H1 (cell line): ENCODE measurements around the gene LBH. TPM values are rescaled to one million over a fixed set of nuclear protein-coding genes. Genes with fewer than 3 reads are reported as not detected.
A peak's percentile ranks its signal among the peaks of the same experiment; 100 is the strongest.

Experiments used
- ASH2L ChIP-seq: fragments of 200-600, 300-600 bp; sonication (generic); IDR thresholded peaks from one replicate; pipeline ENCODE4 v1.7.1; 2017; ENCODE audit warnings: low read length
- ATF3 ChIP-seq: IDR thresholded peaks from 2 replicates; pipeline ENCODE4 v1.6.1; 2011; ENCODE audit warnings: low read depth, mild to moderate bottlenecking, low read length; ENCODE audit not compliant: insufficient read depth
- BACH1 ChIP-seq: IDR thresholded peaks from 2 replicates; pipeline ENCODE4 v1.6.1; 2012; ENCODE audit warnings: low read length, improper control_type of control experiment
- BRCA1 ChIP-seq: IDR thresholded peaks from 2 replicates; pipeline ENCODE4 v1.6.1; 2012; ENCODE audit warnings: low read depth, low read length, improper control_type of control experiment
- CHD1 ChIP-seq: IDR thresholded peaks from 2 replicates; pipeline ENCODE4 v1.6.1; 2012; ENCODE audit warnings: low read depth, low read length, improper control_type of control experiment
- CREB1 ChIP-seq: IDR thresholded peaks from 2 replicates; pipeline ENCODE4 v1.6.1; 2012; ENCODE audit warnings: inconsistent platforms
- CTBP2 ChIP-seq: IDR thresholded peaks from 2 replicates; pipeline ENCODE4 v1.7.0; 2011; ENCODE audit warnings: borderline replicate concordance, mild to moderate bottlenecking, moderate library complexity, mixed read lengths, low read length; ENCODE audit not compliant: insufficient read depth, insufficient read length
- E2F6 ChIP-seq: IDR thresholded peaks from 2 replicates; pipeline ENCODE4 v1.6.1; 2012; ENCODE audit warnings: inconsistent platforms
- EGR1 ChIP-seq: IDR thresholded peaks from 2 replicates; pipeline ENCODE4 v1.6.1; 2011; ENCODE audit warnings: low read depth, low read length, borderline replicate concordance
- GTF2F1 ChIP-seq: IDR thresholded peaks from 2 replicates; pipeline ENCODE4 v1.6.1; 2012; ENCODE audit warnings: low read depth, low read length, improper control_type of control experiment, borderline replicate concordance
- HDAC2 ChIP-seq, 2 experiments: fragments of 300-600 bp in 1 of 2; sonication (generic) in 1 of 2; IDR thresholded peaks; 2 replicates each; pipeline ENCODE4 v1.6.1; 2011 to 2012; ENCODE audit warnings: low read depth in 2 of 2, low read length in 2 of 2, mild to moderate bottlenecking in 2 of 2, moderate library complexity in 2 of 2, borderline replicate concordance in 1 of 2, inconsistent platforms in 1 of 2
- MAFK ChIP-seq: IDR thresholded peaks from 2 replicates; pipeline ENCODE4 v1.6.1; 2012; ENCODE audit warnings: low read depth, mild to moderate bottlenecking, improper control_type of control experiment, low read length
- NANOG ChIP-seq: IDR thresholded peaks from 2 replicates; pipeline ENCODE4 v1.6.1; 2011; ENCODE audit warnings: low read length, low read depth, mild to moderate bottlenecking, inconsistent platforms; ENCODE audit not compliant: insufficient read depth, poor library complexity, severe bottlenecking
- NRF1 ChIP-seq: IDR thresholded peaks from 2 replicates; pipeline ENCODE4 v1.6.1; 2011; ENCODE audit warnings: mild to moderate bottlenecking, low read depth, low read length, improper control_type of control experiment
- PHF8 ChIP-seq: fragments of 200-600 bp; sonication (generic); conservative IDR thresholded peaks from 2 replicates; pipeline ENCODE4 v1.7.1; 2012; ENCODE audit warnings: low read depth, mild to moderate bottlenecking, inconsistent platforms, low read length, moderate library complexity
- POU5F1 ChIP-seq: IDR thresholded peaks from 2 replicates; pipeline ENCODE4 v1.6.1; 2011; ENCODE audit warnings: low read depth, mild to moderate bottlenecking, low read length, moderate library complexity
- RBBP5 ChIP-seq: IDR thresholded peaks from 2 replicates; pipeline ENCODE4 v1.7.1; 2012; ENCODE audit warnings: low read depth, mild to moderate bottlenecking, inconsistent platforms, low read length, moderate library complexity, borderline replicate concordance
- RFX5 ChIP-seq: IDR thresholded peaks from 2 replicates; pipeline ENCODE4 v1.6.1; 2011; ENCODE audit warnings: low read depth, low read length, improper control_type of control experiment, borderline replicate concordance
- RXRA ChIP-seq: IDR thresholded peaks from 2 replicates; pipeline ENCODE4 v1.6.1; 2011; ENCODE audit warnings: low read depth, mild to moderate bottlenecking, low read length, moderate library complexity; ENCODE audit not compliant: insufficient read depth
- SIX5 ChIP-seq: IDR thresholded peaks from 2 replicates; pipeline ENCODE4 v1.6.1; 2011; ENCODE audit warnings: mild to moderate bottlenecking, low read depth, low read length
- SP2 ChIP-seq: IDR thresholded peaks from 2 replicates; pipeline ENCODE4 v1.6.1; 2012; ENCODE audit warnings: mild to moderate bottlenecking, low read length, inconsistent platforms
- SP4 ChIP-seq: IDR thresholded peaks from 2 replicates; pipeline ENCODE4 v1.6.1; 2012; ENCODE audit warnings: low read length, inconsistent platforms
- SRF ChIP-seq: IDR thresholded peaks from 2 replicates; pipeline ENCODE4 v1.6.1; 2011; ENCODE audit warnings: mild to moderate bottlenecking, low read depth, low read length, moderate library complexity
- SUZ12 ChIP-seq: fragments of 200-600 bp; sonication (generic); IDR thresholded peaks from 2 replicates; pipeline ENCODE4 v1.6.1; 2012; ENCODE audit warnings: mild to moderate bottlenecking, inconsistent platforms, low read length, moderate library complexity, mixed read lengths
- TBP ChIP-seq: IDR thresholded peaks from 2 replicates; pipeline ENCODE4 v1.6.1; 2011; ENCODE audit warnings: low read depth, low read length, improper control_type of control experiment
- TCF12 ChIP-seq: IDR thresholded peaks from 2 replicates; pipeline ENCODE4 v1.6.1; 2011; ENCODE audit warnings: low read depth, mild to moderate bottlenecking, low read length
- TEAD4 ChIP-seq: IDR thresholded peaks from 2 replicates; pipeline ENCODE4 v1.6.1; 2012; ENCODE audit warnings: low read depth, low read length, inconsistent platforms, mixed read lengths
- polyA plus RNA-seq, 7 experiments: library from polyadenylated mRNA; depleted of rRNA in 3 of 7; stranded (reverse) in 5 of 7; unstranded in 2 of 7; fragments of >200 nt in 5 of 7; fragments of 200-250 nt in 2 of 7; gene quantifications; 1 replicate in 5 of 7; 2 replicates in 1 of 7; 4 replicates in 1 of 7; pipeline versions ENCODE4 v1.2.1 to v1.2.3, GENCODE V29; 2011 to 2013; ENCODE audit warnings: missing spikeins in 2 of 7, mixed read lengths in 2 of 7
- total RNA-seq: library from RNA; stranded (reverse); fragmentation: NEBNext Ultra II Directional; extraction: Animal tissue kit (Norgen Biotek cat#: 25700); gene quantifications from 2 replicates; pipeline ENCODE4 v1.2.1, GENCODE V29; 2021

Gene LBH
- total and polyA plus RNA-seq, 2 of the 8 experiments (the other 6 are each of a cell fraction or from before 2014, with no cell fraction given) = 25.7 to 34.5 TPM

DNA sequence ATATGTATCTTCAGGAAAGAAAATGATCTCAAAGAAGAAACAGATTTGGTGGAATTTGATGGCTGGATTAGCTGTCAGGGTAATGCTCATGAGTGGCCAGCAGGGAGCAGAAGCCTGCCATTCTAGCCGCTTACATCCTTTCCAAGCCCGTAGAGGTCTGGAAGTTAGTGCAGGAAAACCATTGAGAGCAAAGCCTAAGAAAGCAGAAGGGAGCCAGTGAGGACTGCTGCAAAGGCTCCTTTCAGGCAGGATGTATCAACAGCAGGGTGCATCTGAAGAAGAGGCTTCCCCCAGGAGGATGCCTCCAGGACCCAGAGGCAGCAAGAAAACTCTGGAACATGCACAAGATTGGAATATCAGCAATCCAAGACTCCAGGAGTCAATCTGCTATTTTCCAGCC, 22.9 kb upstream of the LBH start (continued):
- TF ChIP-seq MAFK = no peak
- TF ChIP-seq CREB1 = no peak
- no peak for TF ChIP-seq SP4
- 0 out of 2 replicates have a peak, but pooled peaks have one; percentile 44 for TF ChIP-seq TEAD4
- TF ChIP-seq GTF2F1 = no peak
- no peak for TF ChIP-seq BRCA1
- no peak for TF ChIP-seq SIX5
- no peak for TF ChIP-seq E2F6
- no peak for TF ChIP-seq ATF3
- no peak for TF ChIP-seq CHD1
- TF ChIP-seq TBP = no peak
- TF ChIP-seq NANOG = no peak
- TF ChIP-seq HDAC2 (IDR thresholded peaks at IDR 0.05; ENCODE audit: borderline replicate concordance in 1 of 2, low read depth in 2 of 2, low read length in 2 of 2) = no peak
- no peak for TF ChIP-seq RXRA
- peak; percentile 5; the same call in 1 of the 2 replicates for TF ChIP-seq EGR1
- no peak for TF ChIP-seq RFX5
- TF ChIP-seq BACH1 = no peak
- TF ChIP-seq CTBP2 = no peak
- no peak for TF ChIP-seq SP2
- TF ChIP-seq POU5F1 = no peak
- TF ChIP-seq SRF = no peak
- no peak for TF ChIP-seq RBBP5
- no peak for TF ChIP-seq SUZ12
- TF ChIP-seq PHF8 = no peak
- no peak for TF ChIP-seq TCF12
- no peak for TF ChIP-seq ASH2L
- TF ChIP-seq NRF1 = no peak
